Osteocyte (in vitro differentiated cells): ENCODE results near the gene MYPOP. TPM values are rescaled to one million over a fixed set of nuclear protein-coding genes. Genes with fewer than 3 reads are reported as not detected.
A peak's percentile ranks its signal among the peaks of the same experiment; 100 is the strongest.

ENCODE experiments used
- DNase-seq: peaks from one replicate; pipeline ENCODE4 v3.0.0; 2021; ENCODE audit warnings: mixed read lengths; ENCODE audit not compliant: unreplicated experiment; ENCODE audit errors: extremely low spot score
- H3K27ac Mint-ChIP-seq: one replicate; pipeline ENCODE4 v1.8.0; 2021; ENCODE audit warnings: mild to moderate bottlenecking, mixed read lengths; ENCODE audit not compliant: unreplicated experiment
- H3K27me3 Mint-ChIP-seq: one replicate; pipeline ENCODE4 v1.8.0; 2021; ENCODE audit warnings: mixed read lengths; ENCODE audit not compliant: unreplicated experiment
- H3K36me3 Mint-ChIP-seq: one replicate; pipeline ENCODE4 v1.8.0; 2021; ENCODE audit warnings: mixed read lengths; ENCODE audit not compliant: unreplicated experiment
- H3K4me1 Mint-ChIP-seq: one replicate; pipeline ENCODE4 v1.8.0; 2021; ENCODE audit warnings: mixed read lengths; ENCODE audit not compliant: unreplicated experiment
- H3K4me3 Mint-ChIP-seq: one replicate; pipeline ENCODE4 v1.8.0; 2021; ENCODE audit warnings: mild to moderate bottlenecking, moderate library complexity, mixed read lengths; ENCODE audit not compliant: unreplicated experiment
- H3K9me3 Mint-ChIP-seq: one replicate; pipeline ENCODE4 v1.8.0; 2021; ENCODE audit warnings: mixed read lengths; ENCODE audit not compliant: unreplicated experiment
- CTCF ChIP-seq: fragments of 200-600 bp; sonication (generic); IDR thresholded peaks from 2 replicates; pipeline ENCODE4 v1.5.0; 2021; ENCODE audit warnings: antibody characterized with exemption, mild to moderate bottlenecking, moderate library complexity
- total RNA-seq: library from RNA; stranded (reverse); gene quantifications from 2 replicates; pipeline ENCODE4 v1.2.1, GENCODE V29; 2021

MYPOP gene
- total RNA-seq, 1 donor from 2014 or later = 10.4 TPM

GRCh38 chr19:45908956-45909355, 6.5 kb upstream of the MYPOP start:
- H3K9me3 Mint-ChIP-seq = no peaks in the 10 kb centered on the region
- H3K27me3 Mint-ChIP-seq = peaks cover 10% of the 10 kb centered on the region
- H3K27ac Mint-ChIP-seq = no peak overlapping the region
- TF ChIP-seq CTCF = no peak
- no peaks in the 10 kb centered on the region for H3K36me3 Mint-ChIP-seq
- no peak for DNase-seq
- H3K4me3 Mint-ChIP-seq = no peak overlapping the region
- no peaks in the 10 kb centered on the region for H3K4me1 Mint-ChIP-seq

- Mint-ChIP-seq H3K4me3 (no peak overlapping the region), H3K36me3 (no peaks in the 10 kb centered on the region), H3K4me1 (peaks cover 5% of the 10 kb centered on the region), H3K27me3 (peaks cover 10% of the 10 kb centered on the region), H3K27ac (no peak overlapping the region), H3K9me3 (no peaks in the 10 kb centered on the region)
- TF ChIP-seq CTCF = no peak
- DNase-seq = no peak
Measured at GRCh38 chr19:45906221-45906620, 3.8 kb upstream of the MYPOP start.

- peaks cover 12% of the 10 kb centered on the region for H3K4me1 Mint-ChIP-seq
- no peaks in the 10 kb centered on the region for H3K9me3 Mint-ChIP-seq
- no peak for DNase-seq
- H3K27ac Mint-ChIP-seq = no peak overlapping the region
- H3K4me3 Mint-ChIP-seq = no peak overlapping the region
- no peak for TF ChIP-seq CTCF
- peaks cover 3% of the 10 kb centered on the region for H3K27me3 Mint-ChIP-seq
- peaks cover 2% of the 10 kb centered on the region for H3K36me3 Mint-ChIP-seq
Measured at GRCh38 chr19:45905011-45905410, 2.6 kb upstream of the MYPOP start.

GRCh38 chr19:45902651-45903625, 525 bp upstream of the MYPOP start:
- peaks cover 12% of the 10 kb centered on the region for H3K4me1 Mint-ChIP-seq
- no peaks in the 10 kb centered on the region for H3K27me3 Mint-ChIP-seq
- TF ChIP-seq CTCF = no peak
- H3K4me3 Mint-ChIP-seq = peak overlapping the region; percentile 90
- peak overlapping the region; percentile 69 for H3K27ac Mint-ChIP-seq
- peak; percentile 100 for DNase-seq
- H3K9me3 Mint-ChIP-seq = no peaks in the 10 kb centered on the region
- peaks cover 10% of the 10 kb centered on the region for H3K36me3 Mint-ChIP-seq

GRCh38 chr19:45901432-45901911, 941 bp downstream of the MYPOP start:
- peak overlapping the region; percentile 67 for H3K4me3 Mint-ChIP-seq
- H3K4me1 Mint-ChIP-seq = peaks cover 12% of the 10 kb centered on the region
- H3K9me3 Mint-ChIP-seq = no peaks in the 10 kb centered on the region
- H3K36me3 Mint-ChIP-seq = peaks cover 10% of the 10 kb centered on the region
- H3K27ac Mint-ChIP-seq = no peak overlapping the region
- TF ChIP-seq CTCF = no peak
- no peak for DNase-seq
- H3K27me3 Mint-ChIP-seq = no peaks in the 10 kb centered on the region
